ENCODE measurements around the gene G2E3. TPM values are rescaled to one million over a fixed set of nuclear protein-coding genes. Genes with fewer than 3 reads are reported as not detected.
"Not testable (repeated sequence)": the region's sequence is repeated elsewhere in the genome, so short reads cannot be mapped to it uniquely, and the experiment has no call there.

G2E3 gene
- total RNA-seq, 2 donors from 2014 or later = 6.6 to 8.8 TPM

DNA sequence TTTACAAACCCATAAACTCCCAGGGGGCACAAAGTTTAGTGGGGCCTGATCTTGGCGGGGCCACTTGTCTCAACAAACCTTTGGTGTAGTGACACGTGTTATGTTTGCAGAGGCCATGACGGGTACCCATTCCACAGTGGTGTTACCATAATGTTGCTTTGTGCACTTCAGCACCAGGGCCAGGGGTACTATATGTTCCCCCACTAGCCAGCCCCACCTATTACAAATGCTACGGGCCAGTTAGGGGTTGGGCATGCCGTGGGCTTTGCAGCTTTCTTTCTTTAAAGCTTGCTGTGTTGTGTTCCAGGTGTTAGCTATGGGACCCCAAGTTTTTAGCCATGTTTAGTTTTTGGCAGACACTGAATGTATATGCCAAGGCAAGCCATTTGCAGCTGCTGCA lies 30.8 kb upstream of the G2E3 start:
- intact Hi-C loops (cut with DNase I) = no loop called here
- ATAC-seq (no peak), DNase-seq (no peak)
- H3K27ac ChIP-seq = no peak overlapping the region
- TF ChIP-seq, protein P1, sequence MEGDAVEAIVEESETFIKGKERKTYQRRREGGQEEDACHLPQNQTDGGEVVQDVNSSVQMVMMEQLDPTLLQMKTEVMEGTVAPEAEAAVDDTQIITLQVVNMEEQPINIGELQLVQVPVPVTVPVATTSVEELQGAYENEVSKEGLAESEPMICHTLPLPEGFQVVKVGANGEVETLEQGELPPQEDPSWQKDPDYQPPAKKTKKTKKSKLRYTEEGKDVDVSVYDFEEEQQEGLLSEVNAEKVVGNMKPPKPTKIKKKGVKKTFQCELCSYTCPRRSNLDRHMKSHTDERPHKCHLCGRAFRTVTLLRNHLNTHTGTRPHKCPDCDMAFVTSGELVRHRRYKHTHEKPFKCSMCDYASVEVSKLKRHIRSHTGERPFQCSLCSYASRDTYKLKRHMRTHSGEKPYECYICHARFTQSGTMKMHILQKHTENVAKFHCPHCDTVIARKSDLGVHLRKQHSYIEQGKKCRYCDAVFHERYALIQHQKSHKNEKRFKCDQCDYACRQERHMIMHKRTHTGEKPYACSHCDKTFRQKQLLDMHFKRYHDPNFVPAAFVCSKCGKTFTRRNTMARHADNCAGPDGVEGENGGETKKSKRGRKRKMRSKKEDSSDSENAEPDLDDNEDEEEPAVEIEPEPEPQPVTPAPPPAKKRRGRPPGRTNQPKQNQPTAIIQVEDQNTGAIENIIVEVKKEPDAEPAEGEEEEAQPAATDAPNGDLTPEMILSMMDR (IDR thresholded peaks at IDR 0.05) = no peak
- no peak for TF ChIP-seq POLR2A (IDR thresholded peaks at IDR 0.05)
- WGBS, 2 donors = 85 to 88% methylated on average over 4 to 5 of the region's 5 CpGs
- no peaks in the 10 kb centered on the region for H3K27me3 ChIP-seq
- H3K9me3 ChIP-seq = no peaks in the 10 kb centered on the region
- no peaks in the 10 kb centered on the region for H3K4me1 ChIP-seq
- no peak overlapping the region for H3K4me3 ChIP-seq
- no peaks in the 10 kb centered on the region for H3K36me3 ChIP-seq (replicated peaks in 1 of 2; ENCODE audit: insufficient read depth in 1 of 2, low read depth in 2 of 2)

DNA sequence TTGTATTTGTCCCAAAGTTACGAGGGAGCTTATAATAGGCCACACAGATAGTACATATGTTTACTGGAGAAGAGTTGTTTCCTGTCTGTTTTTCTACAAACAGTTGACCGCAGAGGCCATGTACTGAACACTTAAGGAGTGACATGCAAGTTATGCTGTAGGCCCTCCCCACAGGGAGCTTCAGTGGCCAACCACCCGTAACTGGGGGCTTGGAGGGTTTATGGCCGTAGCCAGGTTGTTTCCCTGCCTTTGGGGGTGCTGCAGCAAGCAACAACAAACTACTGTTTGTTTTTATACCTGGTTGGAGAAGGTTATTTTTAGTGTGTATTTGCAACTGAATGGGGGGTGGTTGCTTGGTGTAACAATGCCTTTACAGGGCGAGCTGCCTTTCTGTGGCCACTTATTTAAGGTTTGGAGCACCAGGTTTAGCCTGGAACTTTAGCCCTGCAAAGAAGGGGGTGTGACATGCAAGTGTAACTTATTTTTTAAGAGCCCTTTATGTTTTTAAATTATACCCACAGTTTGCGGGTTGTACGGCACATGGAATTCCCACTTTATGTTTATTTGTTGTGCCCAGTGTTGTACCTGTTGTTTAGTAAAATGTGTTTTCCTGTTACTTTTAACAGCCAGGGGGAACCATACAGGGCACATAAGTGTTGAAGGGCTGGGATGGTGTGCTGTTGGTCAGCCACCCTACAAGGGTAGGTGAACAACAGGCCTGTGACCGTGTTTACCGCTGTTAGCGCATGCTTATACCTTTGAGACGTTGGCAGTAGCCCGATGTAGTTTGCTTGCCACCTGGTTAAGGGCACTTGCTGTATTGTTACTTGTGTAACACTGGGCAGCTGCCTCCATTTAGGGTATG lies 29.9 kb upstream of the G2E3 start:
- H3K9me3 ChIP-seq = no peaks in the 10 kb centered on the region
- ATAC-seq = no peak
- TF ChIP-seq POLR2A (IDR thresholded peaks at IDR 0.05) = no peak
- TF ChIP-seq, protein P1 (IDR thresholded peaks at IDR 0.05) = no peak
- intact Hi-C loops (cut with DNase I) = no loop called here
- H3K27me3 ChIP-seq = no peaks in the 10 kb centered on the region
- WGBS, 2 donors = 90 to 91% methylated on average over 12 of the region's 12 CpGs
- H3K27ac ChIP-seq = no peak overlapping the region
- H3K36me3 ChIP-seq (replicated peaks in 1 of 2; ENCODE audit: insufficient read depth in 1 of 2, low read depth in 2 of 2) = no peaks in the 10 kb centered on the region
- H3K4me3 ChIP-seq = no peak overlapping the region
- H3K4me1 ChIP-seq = no peaks in the 10 kb centered on the region
- DNase-seq = no peak

DNA sequence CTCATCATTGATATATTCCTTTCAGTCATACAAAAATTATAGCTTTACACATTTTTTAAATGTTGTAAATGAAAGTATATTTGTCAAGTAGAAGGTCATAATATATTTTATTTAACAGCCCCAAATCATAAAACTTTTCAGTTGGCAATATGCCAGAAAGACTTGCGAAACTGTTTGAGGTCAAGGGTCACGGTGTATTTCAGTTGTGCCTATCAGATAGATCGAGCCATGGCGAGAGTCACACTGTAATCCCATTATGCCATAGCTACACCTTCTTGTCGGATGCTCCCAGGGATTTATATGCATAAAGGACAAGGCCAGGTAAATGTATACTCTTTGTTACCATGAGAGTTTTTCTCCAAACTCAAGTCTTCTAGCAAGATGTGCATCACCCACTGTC lies 26.7 kb upstream of the G2E3 start:
- intact Hi-C loops (cut with DNase I) = no loop called here
- H3K4me1 ChIP-seq = no peaks in the 10 kb centered on the region
- no peak overlapping the region for H3K27ac ChIP-seq
- H3K36me3 ChIP-seq (replicated peaks in 1 of 2; ENCODE audit: insufficient read depth in 1 of 2, low read depth in 2 of 2) = no peaks in the 10 kb centered on the region
- no peak for TF ChIP-seq POLR2A (IDR thresholded peaks at IDR 0.05)
- TF ChIP-seq, protein P1 (IDR thresholded peaks at IDR 0.05) = no peak
- ATAC-seq = no peak
- no peaks in the 10 kb centered on the region for H3K27me3 ChIP-seq
- H3K4me3 ChIP-seq = no peak overlapping the region
- no peaks in the 10 kb centered on the region for H3K9me3 ChIP-seq
- 51 to 54% methylated on average over 5 of the region's 5 CpGs for WGBS, 2 donors
- no peak for DNase-seq

DNA sequence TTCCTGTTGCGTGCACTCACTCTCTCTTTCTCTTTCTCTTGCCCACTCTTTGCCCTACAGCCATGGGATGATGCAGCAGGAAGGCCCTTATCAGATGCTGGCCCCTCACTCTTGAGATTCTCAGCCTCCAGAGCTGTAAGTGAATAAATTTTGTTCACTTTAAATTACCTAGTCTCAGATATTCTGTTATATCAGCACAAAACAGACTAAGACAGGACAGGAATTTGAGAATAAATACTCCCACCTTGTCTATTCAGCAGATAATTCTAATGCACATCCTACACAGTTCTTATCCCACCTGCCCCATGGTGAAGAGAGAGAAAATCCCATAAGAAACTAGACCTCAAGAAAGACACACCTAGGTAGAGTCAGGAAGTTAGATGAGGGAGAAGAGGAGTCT lies 25.8 kb upstream of the G2E3 start:
- DNase-seq (no peak), ATAC-seq (no peak)
- no peaks in the 10 kb centered on the region for H3K9me3 ChIP-seq
- TF ChIP-seq, protein P1 (IDR thresholded peaks at IDR 0.05) = no peak
- TF ChIP-seq POLR2A (IDR thresholded peaks at IDR 0.05) = no peak
- no peaks in the 10 kb centered on the region for H3K36me3 ChIP-seq (replicated peaks in 1 of 2; ENCODE audit: insufficient read depth in 1 of 2, low read depth in 2 of 2)
- H3K4me1 ChIP-seq = no peaks in the 10 kb centered on the region
- WGBS, 2 donors = 95 to 100% methylated on average over 1 of the region's 1 CpG
- intact Hi-C loops (cut with DNase I) = no loop called here
- no peaks in the 10 kb centered on the region for H3K27me3 ChIP-seq
- no peak overlapping the region for H3K4me3 ChIP-seq
- no peak overlapping the region for H3K27ac ChIP-seq

DNA sequence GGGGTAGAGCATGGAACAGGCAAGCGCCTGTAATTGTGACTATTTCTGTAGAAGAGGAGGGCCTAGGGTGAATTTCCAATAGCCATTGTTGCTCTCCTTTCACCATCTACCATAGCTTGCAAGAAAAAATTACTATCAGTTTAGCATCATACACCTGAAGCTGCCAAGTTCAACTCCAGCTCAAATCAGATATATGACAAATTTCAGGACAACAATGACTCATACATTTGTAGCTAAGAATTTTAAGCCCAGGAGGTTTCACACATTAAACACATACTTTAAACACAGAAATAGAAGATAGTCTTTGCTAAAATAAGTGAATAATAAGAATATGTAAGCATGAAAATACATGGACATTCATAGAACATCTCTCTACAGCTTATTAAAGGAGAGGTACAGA lies 17.6 kb upstream of the G2E3 start:
- H3K36me3 ChIP-seq (replicated peaks in 1 of 2; ENCODE audit: insufficient read depth in 1 of 2, low read depth in 2 of 2) = no peaks in the 10 kb centered on the region
- intact Hi-C loops (cut with DNase I) = no loop called here
- no peak overlapping the region for H3K4me3 ChIP-seq
- ATAC-seq (no peak), DNase-seq (no peak)
- TF ChIP-seq, protein P1 (IDR thresholded peaks at IDR 0.05) = no peak
- no peak for TF ChIP-seq POLR2A (IDR thresholded peaks at IDR 0.05)
- no peaks in the 10 kb centered on the region for H3K4me1 ChIP-seq
- WGBS, 2 donors = 89 to 95% methylated on average over 1 of the region's 1 CpG
- no peak overlapping the region for H3K27ac ChIP-seq
- H3K27me3 ChIP-seq = no peaks in the 10 kb centered on the region
- H3K9me3 ChIP-seq = no peaks in the 10 kb centered on the region

DNA sequence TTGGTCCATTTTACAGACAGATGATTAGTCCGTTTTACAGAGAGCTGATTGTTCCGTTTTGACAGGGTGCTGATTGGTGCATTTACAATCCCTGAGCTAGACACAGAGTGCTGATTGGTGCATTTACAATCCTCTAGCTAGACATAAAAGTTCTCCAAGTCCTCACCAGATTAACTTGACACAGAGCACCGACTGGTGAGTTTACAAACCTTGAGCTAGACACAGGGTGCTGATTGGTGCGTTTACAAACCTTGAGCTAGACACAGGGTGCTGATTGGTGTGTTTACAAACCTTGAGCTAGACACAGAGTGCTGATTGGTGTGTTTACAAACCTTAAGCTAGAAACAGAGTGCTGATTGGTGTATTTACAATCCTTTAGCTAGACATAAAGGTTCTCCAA lies 12.2 kb upstream of the G2E3 start:
- H3K27ac ChIP-seq = not testable (repeated sequence)

More for the DNA sequence above, 12.2 kb upstream of the G2E3 start:
- ATAC-seq; H3K9me3 ChIP-seq; H3K4me3 ChIP-seq; H3K36me3 ChIP-seq (replicated peaks in 1 of 2; ENCODE audit: insufficient read depth in 1 of 2, low read depth in 2 of 2); intact Hi-C loops (cut with DNase I); H3K4me1 ChIP-seq; DNase-seq; H3K27me3 ChIP-seq: not testable (repeated sequence)
- WGBS, 2 donors = 63 to 75% methylated on average over 4 of the region's 4 CpGs

Measured in body of pancreas (tissue), 4 donors.